ENCODE results near the gene CMTR1.

DNA sequence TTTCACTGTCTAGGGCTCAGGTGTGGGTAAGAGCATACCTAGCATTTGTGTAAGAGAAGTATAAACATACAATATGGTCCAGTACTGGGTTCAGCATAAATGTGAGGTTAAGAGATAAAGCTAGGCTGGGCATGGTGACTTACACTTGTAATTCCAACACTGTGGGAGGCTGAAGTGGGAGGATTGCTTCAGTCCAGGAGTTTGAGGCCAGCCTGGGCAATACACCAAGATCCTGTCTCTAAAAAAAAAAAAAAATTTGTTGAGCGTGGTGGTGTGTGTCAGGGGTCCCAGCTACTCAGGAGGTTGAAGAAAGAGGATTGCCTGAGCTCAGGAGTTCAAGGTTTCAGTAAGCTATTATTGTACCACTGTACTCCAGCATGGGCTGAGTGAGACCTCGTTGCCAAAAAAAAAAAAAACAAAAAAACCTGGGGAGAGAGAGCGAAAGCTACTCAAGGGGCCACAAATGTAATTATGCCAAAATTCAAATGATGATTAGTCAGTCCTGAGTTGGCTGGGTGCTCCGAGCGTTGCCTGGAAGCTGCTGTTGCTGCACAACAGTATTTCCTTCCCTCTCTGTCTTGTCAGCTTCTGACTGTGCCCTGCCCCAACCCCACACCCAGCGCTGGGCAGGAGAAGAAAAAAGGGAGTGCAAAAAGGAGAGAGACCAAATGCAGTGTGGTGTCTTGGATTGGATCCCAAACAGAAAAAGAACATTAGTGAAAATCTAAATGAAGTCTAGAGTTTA is 24.0 kb downstream of the CMTR1 start:
- no peak for TF ChIP-seq LEF1 (IDR thresholded peaks at IDR 0.05; ENCODE audit: borderline replicate concordance)
- no peak for TF ChIP-seq SUZ12 (IDR thresholded peaks at IDR 0.05)
- no peak for TF ChIP-seq FOXA1 (IDR thresholded peaks at IDR 0.05)
- TF ChIP-seq FOXM1 (IDR thresholded peaks at IDR 0.05; ENCODE audit: borderline replicate concordance): no peak
- TF ChIP-seq NFRKB (IDR thresholded peaks at IDR 0.05): no peak
- TF ChIP-seq SP1 (IDR thresholded peaks at IDR 0.05): no peak
- TF ChIP-seq TARDBP (IDR thresholded peaks at IDR 0.05): no peak

All from HEK293T (cell line).